Measurements from ENCODE around the gene FOXF2.

Gene FOXF2

DNA sequence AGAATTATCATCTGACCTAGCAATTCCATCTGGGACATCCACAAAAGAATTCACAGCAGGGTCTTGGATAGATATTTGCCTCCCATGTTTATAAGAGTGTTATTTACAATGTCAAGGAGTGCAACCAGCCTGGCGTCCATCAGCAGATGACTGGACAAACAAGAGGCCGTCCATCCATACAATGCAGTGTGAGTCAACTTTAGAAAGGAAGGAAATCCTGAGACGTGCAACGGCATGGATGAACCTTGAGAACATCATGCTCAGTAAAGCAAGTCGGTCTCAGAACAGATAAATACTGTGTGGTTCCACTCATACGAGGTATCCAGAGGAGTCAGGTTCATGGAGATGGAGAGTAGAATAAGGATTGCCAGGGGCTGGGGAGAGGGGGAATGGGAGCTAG is 46.4 kb downstream of the FOXF2 start:
- POLR2A ChIA-PET, result no interaction called here
- CTCF ChIA-PET, result interaction anchor here (0.9 to 1.7 kb wide), 3 partner anchors 11 to 714 kb away, joined by 3 to 7 read pairs (median 4); no protein-coding TSS in a partner anchor
- DNase-seq (ENCODE audit: extremely low spot score), result no peak
- no peak for TF ChIP-seq L3MBTL2 (conservative IDR thresholded peaks at IDR 0.05)

DNA sequence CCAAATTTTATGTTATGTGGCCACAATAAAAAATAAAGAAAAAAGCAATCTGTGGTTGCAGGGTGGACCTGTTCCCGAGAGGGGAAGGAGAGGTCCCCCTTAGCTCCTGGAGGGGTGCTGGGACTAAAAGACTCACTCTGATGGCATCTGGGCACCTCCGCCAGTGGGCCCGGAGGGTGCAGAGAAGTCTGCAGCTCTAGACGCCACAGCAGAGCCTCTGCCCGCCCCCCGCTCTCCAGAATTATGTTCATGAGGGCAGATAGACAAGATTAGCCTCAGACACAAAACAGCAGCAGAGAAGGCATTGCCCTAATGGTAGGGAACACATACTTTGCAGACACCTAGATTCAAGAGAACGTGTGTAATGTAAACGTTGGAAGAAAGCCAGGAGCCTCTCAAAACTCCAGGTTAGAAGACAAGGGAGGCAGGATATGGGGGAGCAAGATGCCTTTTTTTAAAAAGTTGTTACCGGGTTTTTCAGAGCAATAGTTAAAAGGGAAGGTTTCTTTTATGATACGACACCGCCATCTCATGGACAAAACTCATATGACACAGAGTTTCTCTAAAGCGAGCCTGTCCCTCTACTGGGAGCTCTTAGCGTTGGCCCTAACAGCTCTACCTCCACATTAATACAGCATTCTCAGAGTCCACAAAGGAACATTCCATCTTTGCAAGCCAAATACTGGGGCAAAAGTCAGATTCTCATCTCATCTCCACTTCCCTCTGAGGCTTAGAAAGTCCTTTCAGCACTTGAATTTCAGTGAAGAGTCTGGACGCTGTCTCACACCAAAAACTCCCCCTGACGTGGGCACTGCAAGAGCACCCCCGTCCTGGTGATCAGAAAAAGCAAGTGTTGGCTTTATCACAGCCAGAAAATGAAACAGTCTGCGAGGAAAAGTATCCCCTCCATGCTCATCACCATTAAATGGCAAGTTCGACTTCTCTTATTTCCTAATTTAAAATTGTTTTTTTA is 47.2 kb downstream of the FOXF2 start:
- CTCF ChIA-PET, result interaction anchor here (0.5 to 1.7 kb wide), 10 partner anchors 12 to 892 kb away, joined by 3 to 7 read pairs (median 3); no protein-coding TSS in a partner anchor
- POLR2A ChIA-PET, result no interaction called here
- TF ChIP-seq FOXM1 (IDR thresholded peaks at IDR 0.05; ENCODE audit: borderline replicate concordance) (no peak), NFRKB (IDR thresholded peaks at IDR 0.05) (no peak), SUZ12 (IDR thresholded peaks at IDR 0.05) (no peak), L3MBTL2 (conservative IDR thresholded peaks at IDR 0.05) (no peak), BHLHE40 (IDR thresholded peaks at IDR 0.05; ENCODE audit: borderline replicate concordance) (no peak), HDGF (IDR thresholded peaks at IDR 0.05; ENCODE audit: borderline replicate concordance) (no peak)
- TF ChIP-seq, protein P1, sequence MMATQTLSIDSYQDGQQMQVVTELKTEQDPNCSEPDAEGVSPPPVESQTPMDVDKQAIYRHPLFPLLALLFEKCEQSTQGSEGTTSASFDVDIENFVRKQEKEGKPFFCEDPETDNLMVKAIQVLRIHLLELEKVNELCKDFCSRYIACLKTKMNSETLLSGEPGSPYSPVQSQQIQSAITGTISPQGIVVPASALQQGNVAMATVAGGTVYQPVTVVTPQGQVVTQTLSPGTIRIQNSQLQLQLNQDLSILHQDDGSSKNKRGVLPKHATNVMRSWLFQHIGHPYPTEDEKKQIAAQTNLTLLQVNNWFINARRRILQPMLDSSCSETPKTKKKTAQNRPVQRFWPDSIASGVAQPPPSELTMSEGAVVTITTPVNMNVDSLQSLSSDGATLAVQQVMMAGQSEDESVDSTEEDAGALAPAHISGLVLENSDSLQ (IDR thresholded peaks at IDR 0.05), result no peak
- DNase-seq (ENCODE audit: extremely low spot score), result peak; percentile 74

DNA sequence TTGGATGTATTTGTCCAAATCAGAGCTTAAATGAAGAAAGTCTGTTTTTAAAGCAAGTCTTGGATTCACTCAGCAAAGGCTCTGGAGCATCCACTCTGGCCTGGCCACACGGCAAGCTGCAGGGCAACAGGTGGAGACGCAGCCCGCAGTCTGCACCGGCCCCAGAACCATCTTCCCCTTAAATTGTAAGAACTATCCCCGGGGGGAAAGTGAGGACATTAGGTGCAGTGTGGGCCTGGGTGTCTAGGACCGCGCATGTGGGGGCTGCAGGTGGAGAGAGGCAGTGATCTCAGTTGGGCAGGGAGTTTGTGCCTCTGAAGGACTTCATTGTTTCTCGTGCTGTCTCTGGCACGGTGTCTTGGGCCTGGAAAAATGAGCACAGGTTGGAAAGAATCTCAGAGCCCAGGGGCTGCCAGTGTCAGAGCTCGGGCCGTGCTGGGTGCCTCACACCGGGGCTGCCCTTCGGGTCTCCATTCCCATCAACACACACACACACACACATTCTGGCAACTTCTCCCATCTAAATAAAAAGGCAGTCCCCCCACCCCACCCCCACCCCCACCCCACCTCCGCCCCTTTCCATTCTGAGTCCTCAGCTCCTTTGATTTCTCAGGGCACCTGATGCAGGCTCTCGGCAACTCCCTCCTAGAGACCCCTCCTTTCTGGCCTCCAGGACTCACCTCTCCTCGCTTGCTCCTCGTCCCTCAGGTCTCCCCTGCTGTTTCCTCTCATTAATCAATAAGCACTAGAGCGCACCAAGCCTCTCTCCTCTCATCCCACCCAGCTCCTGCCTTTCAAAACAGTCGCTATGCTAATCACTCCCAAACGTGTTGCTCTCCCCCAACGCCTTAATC is 48.4 kb downstream of the FOXF2 start:
- no peak for DNase-seq (ENCODE audit: extremely low spot score)
- no peak for TF ChIP-seq ARNT (IDR thresholded peaks at IDR 0.05)
- no peak for TF ChIP-seq BHLHE40 (IDR thresholded peaks at IDR 0.05; ENCODE audit: borderline replicate concordance)
- TF ChIP-seq SP1 (IDR thresholded peaks at IDR 0.05), result no peak
- TF ChIP-seq LEF1 (IDR thresholded peaks at IDR 0.05; ENCODE audit: borderline replicate concordance), result no peak
- TF ChIP-seq NFRKB (IDR thresholded peaks at IDR 0.05), result no peak
- no peak for TF ChIP-seq FOXA1 (IDR thresholded peaks at IDR 0.05)
- TF ChIP-seq, protein P1 (IDR thresholded peaks at IDR 0.05), result no peak
- no peak for TF ChIP-seq ZNF384 (IDR thresholded peaks at IDR 0.05)
- TF ChIP-seq TARDBP (IDR thresholded peaks at IDR 0.05), result no peak
- no peak for TF ChIP-seq SUZ12 (IDR thresholded peaks at IDR 0.05)
- TF ChIP-seq ELF4 (IDR thresholded peaks at IDR 0.05), result no peak
- no peak for TF ChIP-seq L3MBTL2 (conservative IDR thresholded peaks at IDR 0.05)
- no peak for TF ChIP-seq CTBP1 (IDR thresholded peaks at IDR 0.05; ENCODE audit: borderline replicate concordance)
- TF ChIP-seq FOXK2 (IDR thresholded peaks at IDR 0.05), result no peak
- no peak for TF ChIP-seq HDGF (IDR thresholded peaks at IDR 0.05; ENCODE audit: borderline replicate concordance)
- no peak for TF ChIP-seq FOXM1 (IDR thresholded peaks at IDR 0.05; ENCODE audit: borderline replicate concordance)
- POLR2A ChIA-PET, result no interaction called here
- CTCF ChIA-PET, result interaction anchor here (0.6 kb wide), 1 partner anchor 13 kb away, joined by 3 read pairs; no protein-coding TSS in a partner anchor

DNA sequence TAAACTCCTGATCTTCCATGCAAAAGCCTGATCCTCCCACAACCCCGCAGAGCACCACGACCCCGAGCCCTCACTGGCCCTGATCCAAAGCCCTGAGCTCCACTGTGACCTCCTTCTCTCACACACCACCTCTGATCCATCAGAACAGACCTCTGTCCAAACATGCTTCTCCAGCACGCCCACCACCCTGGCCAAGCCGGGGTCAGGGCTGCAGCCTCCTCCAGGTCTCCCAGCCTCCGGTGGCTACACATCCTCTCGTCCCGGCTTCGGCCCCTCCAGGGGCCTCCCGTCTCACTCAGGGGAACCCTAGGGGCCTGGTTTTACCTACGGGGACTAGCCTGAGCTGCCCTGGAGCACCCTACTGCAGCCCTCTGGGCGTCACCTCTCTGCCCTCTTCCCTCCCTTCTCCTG is 49.1 kb downstream of the FOXF2 start:
- POLR2A ChIA-PET, result no interaction called here
- no peak for DNase-seq (ENCODE audit: extremely low spot score)
- TF ChIP-seq ELF4 (IDR thresholded peaks at IDR 0.05) (no peak), CTBP1 (IDR thresholded peaks at IDR 0.05; ENCODE audit: borderline replicate concordance) (no peak), SUZ12 (IDR thresholded peaks at IDR 0.05) (no peak), L3MBTL2 (conservative IDR thresholded peaks at IDR 0.05) (no peak), TARDBP (IDR thresholded peaks at IDR 0.05) (no peak), ZNF384 (IDR thresholded peaks at IDR 0.05) (no peak), FOXM1 (IDR thresholded peaks at IDR 0.05; ENCODE audit: borderline replicate concordance) (no peak)
- TF ChIP-seq, protein P1 (IDR thresholded peaks at IDR 0.05), result no peak
- CTCF ChIA-PET, result interaction anchor here (0.6 kb wide), 1 partner anchor 12 kb away, joined by 3 read pairs; no protein-coding TSS in a partner anchor

DNA sequence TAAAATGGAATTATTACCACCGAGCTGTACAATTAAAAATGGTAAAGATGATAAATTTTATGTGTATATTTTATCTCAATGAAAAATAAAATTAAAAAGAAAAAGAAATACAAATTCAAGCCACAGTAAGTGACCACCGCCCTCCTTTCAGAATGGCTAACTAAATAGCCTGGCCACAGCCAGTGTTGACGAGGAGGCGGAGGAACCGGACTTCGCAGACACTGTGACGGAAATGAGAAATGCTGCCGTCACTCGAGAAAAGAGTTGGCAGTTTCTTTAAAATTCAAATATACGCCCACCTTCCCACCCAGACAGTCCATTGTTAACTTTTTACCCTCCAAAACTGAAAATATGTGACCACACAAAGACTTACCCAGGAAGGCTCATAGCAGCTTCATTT is 50.0 kb downstream of the FOXF2 start:
- POLR2A ChIA-PET, result no interaction called here
- TF ChIP-seq ZNF384 (IDR thresholded peaks at IDR 0.05), result no peak
- no peak for TF ChIP-seq ARNT (IDR thresholded peaks at IDR 0.05)
- TF ChIP-seq BHLHE40 (IDR thresholded peaks at IDR 0.05; ENCODE audit: borderline replicate concordance), result no peak
- TF ChIP-seq, protein P1 (IDR thresholded peaks at IDR 0.05), result no peak
- no peak for TF ChIP-seq NFRKB (IDR thresholded peaks at IDR 0.05)
- TF ChIP-seq SP1 (IDR thresholded peaks at IDR 0.05), result no peak
- TF ChIP-seq FOXM1 (IDR thresholded peaks at IDR 0.05; ENCODE audit: borderline replicate concordance), result no peak
- no peak for TF ChIP-seq TARDBP (IDR thresholded peaks at IDR 0.05)
- TF ChIP-seq ELF4 (IDR thresholded peaks at IDR 0.05), result no peak
- TF ChIP-seq CTBP1 (IDR thresholded peaks at IDR 0.05; ENCODE audit: borderline replicate concordance), result no peak
- TF ChIP-seq L3MBTL2 (conservative IDR thresholded peaks at IDR 0.05), result no peak
- no peak for TF ChIP-seq HDGF (IDR thresholded peaks at IDR 0.05; ENCODE audit: borderline replicate concordance)
- TF ChIP-seq LEF1 (IDR thresholded peaks at IDR 0.05; ENCODE audit: borderline replicate concordance), result no peak
- CTCF ChIA-PET, result no interaction called here
- no peak for DNase-seq (ENCODE audit: extremely low spot score)
